ENCODE data around the gene KAZN. TPM values are rescaled to one million over a fixed set of nuclear protein-coding genes. Genes with fewer than 3 reads are reported as not detected.

The KAZN gene
- total RNA-seq, 6 experiments from 2014 or later = 13.1 to 22.3 (median 20.7) TPM

DNA sequence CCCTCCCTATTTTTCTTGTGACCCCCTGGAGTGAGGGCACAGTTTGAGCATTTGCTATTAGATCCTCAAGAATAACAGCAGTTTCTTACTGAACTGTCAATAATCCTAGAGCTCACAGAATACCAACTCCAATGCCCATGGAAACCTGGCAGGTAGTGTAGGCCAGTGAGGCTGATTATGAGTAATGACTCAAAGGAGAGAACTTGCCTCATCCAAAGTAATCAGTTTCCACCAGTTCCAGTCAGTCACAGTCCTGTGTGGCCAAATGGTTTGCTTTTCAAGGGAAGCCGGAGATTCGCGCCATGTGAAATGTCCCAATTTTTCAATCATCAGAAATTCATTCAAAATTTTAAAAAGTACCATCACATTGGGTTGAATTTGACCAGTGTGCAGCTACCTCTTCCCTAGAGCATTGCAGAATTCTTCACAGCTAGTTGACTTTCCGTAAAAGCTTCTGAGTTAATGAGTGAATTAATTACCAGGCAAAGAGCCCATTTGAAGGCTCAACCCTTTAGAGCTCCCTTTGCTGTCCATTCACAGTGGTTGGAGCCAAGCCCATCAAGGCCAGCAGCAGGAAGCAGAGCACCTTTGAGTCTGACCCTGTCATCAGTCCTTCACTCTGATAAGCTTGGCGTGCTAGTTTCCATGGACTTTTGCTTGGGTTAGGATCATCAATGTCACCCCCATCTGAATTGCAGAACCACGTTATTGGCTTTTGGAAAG lies 170.3 kb downstream of the KAZN start:
- H3K27ac Mint-ChIP-seq = no peak overlapping the region
- no peak for DNase-seq
- H3K9me3 Mint-ChIP-seq = peaks cover 29% of the 10 kb centered on the region
- TF ChIP-seq, protein P1, sequence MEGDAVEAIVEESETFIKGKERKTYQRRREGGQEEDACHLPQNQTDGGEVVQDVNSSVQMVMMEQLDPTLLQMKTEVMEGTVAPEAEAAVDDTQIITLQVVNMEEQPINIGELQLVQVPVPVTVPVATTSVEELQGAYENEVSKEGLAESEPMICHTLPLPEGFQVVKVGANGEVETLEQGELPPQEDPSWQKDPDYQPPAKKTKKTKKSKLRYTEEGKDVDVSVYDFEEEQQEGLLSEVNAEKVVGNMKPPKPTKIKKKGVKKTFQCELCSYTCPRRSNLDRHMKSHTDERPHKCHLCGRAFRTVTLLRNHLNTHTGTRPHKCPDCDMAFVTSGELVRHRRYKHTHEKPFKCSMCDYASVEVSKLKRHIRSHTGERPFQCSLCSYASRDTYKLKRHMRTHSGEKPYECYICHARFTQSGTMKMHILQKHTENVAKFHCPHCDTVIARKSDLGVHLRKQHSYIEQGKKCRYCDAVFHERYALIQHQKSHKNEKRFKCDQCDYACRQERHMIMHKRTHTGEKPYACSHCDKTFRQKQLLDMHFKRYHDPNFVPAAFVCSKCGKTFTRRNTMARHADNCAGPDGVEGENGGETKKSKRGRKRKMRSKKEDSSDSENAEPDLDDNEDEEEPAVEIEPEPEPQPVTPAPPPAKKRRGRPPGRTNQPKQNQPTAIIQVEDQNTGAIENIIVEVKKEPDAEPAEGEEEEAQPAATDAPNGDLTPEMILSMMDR (IDR thresholded peaks at IDR 0.05) = no peak
- peaks cover 3% of the 10 kb centered on the region for H3K27me3 Mint-ChIP-seq (ENCODE audit: insufficient read depth)
- no peaks in the 10 kb centered on the region for H3K4me1 Mint-ChIP-seq (ENCODE audit: low read depth)
- H3K36me3 Mint-ChIP-seq (ENCODE audit: low read depth) = no peaks in the 10 kb centered on the region
- no peak overlapping the region for H3K4me3 Mint-ChIP-seq

GRCh38 chr1:14769486-14770274 lies 171.2 kb downstream of the KAZN start:
- Mint-ChIP-seq H3K27me3 (ENCODE audit: insufficient read depth) (peaks cover 5% of the 10 kb centered on the region), H3K9me3 (peaks cover 35% of the 10 kb centered on the region), H3K36me3 (ENCODE audit: low read depth) (no peaks in the 10 kb centered on the region), H3K4me1 (ENCODE audit: low read depth) (no peaks in the 10 kb centered on the region), H3K27ac (no peak overlapping the region), H3K4me3 (no peak overlapping the region)
- DNase-seq = no peak
- TF ChIP-seq, protein P1 (IDR thresholded peaks at IDR 0.05) = no peak; the same call in 1 of the 2 replicates

DNA sequence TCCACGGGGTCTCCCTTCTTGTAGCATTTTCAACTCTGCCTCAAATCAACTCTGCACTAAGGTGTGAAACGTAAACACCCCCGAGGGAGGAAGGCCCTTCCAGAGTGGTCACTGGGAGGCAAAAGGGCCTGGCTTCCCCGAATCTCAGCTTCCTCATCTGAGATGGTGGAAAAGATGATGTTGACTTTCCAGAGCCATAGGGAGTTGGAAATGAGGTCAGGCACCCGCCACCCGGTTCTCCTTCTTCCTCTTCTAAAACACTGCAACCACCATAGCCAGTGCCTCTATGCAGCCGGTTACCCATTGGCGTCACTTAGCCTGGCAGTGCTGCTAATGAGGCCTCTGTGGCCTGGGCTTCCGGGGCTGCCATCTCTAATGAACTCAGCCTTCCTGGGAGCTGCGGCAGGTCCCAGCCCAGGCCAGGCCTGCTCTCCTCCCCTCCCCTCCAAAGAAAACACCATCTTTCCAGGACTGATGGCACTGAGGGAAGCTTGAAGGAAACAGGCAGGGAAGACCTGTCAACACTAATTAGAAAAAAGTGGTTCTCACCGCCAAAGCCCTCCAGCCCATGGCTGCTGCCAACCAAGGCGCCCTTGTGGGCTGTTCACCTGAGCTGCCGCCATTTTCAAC lies 175.0 kb downstream of the KAZN start:
- no peak for DNase-seq
- H3K36me3 Mint-ChIP-seq (ENCODE audit: low read depth) = no peaks in the 10 kb centered on the region
- no peaks in the 10 kb centered on the region for H3K4me1 Mint-ChIP-seq (ENCODE audit: low read depth)
- TF ChIP-seq, protein P1 (IDR thresholded peaks at IDR 0.05) = no peak
- H3K27ac Mint-ChIP-seq = no peak overlapping the region
- H3K9me3 Mint-ChIP-seq = peaks cover 22% of the 10 kb centered on the region
- H3K27me3 Mint-ChIP-seq (ENCODE audit: insufficient read depth) = peaks cover 2% of the 10 kb centered on the region
- H3K4me3 Mint-ChIP-seq = no peak overlapping the region

DNA sequence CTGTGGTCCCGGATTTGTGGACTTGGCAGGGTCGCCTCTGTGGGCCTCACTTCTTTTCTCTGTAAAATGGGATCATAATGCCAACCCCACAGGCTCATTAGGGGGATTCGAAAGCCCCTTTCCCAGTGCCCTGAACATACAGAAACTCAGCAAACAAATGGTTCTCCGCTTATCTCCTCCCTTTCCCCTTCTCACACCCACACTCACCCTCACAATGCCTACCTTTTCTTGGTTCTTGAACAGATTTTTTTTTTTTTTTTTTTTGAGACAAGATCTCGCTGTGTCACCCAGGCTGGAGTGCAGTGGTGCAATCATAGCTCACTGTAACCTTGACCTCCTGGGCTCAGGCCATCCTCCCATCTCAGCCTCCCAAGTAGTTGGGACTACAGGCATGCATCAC lies 175.7 kb downstream of the KAZN start:
- no peak for DNase-seq
- Mint-ChIP-seq H3K4me3 (no peak overlapping the region), H3K36me3 (ENCODE audit: low read depth) (no peaks in the 10 kb centered on the region), H3K27me3 (ENCODE audit: insufficient read depth) (peaks cover 3% of the 10 kb centered on the region), H3K27ac (no peak overlapping the region), H3K9me3 (peaks cover 22% of the 10 kb centered on the region), H3K4me1 (ENCODE audit: low read depth) (no peaks in the 10 kb centered on the region)
- TF ChIP-seq, protein P1 (IDR thresholded peaks at IDR 0.05) = no peak

- no peak for DNase-seq
- no peaks in the 10 kb centered on the region for H3K4me1 Mint-ChIP-seq (ENCODE audit: low read depth)
- TF ChIP-seq, protein P1 (IDR thresholded peaks at IDR 0.05) = no peak
These were observed 176.5 kb downstream of the KAZN start for GRCh38 chr1:14774988-14775387.

More at GRCh38 chr1:14774988-14775387, 176.5 kb downstream of the KAZN start:
- Mint-ChIP-seq H3K27me3 (ENCODE audit: insufficient read depth) (peaks cover 4% of the 10 kb centered on the region), H3K4me3 (no peak overlapping the region), H3K9me3 (peaks cover 16% of the 10 kb centered on the region; the same call in 1 of the 2 replicates), H3K36me3 (ENCODE audit: low read depth) (no peaks in the 10 kb centered on the region), H3K27ac (no peak overlapping the region)

Measured in HFFc6 (cell line).